AG04450 (cell line): ENCODE data around the gene SLC22A3. TPM values are rescaled to one million over a fixed set of nuclear protein-coding genes. Genes with fewer than 3 reads are reported as not detected.

Experiments used
- CTCF ChIA-PET: fragments of 300-600, 350-600 bp; formaldehyde crosslinking; extraction: SDS; loops from one replicate; lab custom pipeline; 2022; ENCODE audit warnings: antibody characterized with exemption, inconsistent platforms; lab: Charles Lee
- POLR2A ChIA-PET: fragments of 350-600 bp; formaldehyde crosslinking; extraction: SDS; loops from one replicate; lab custom pipeline; 2021; ENCODE audit warnings: antibody characterized with exemption, inconsistent platforms; lab: Yijun Ruan, JAX
- DNase-seq: peaks from one replicate; pipeline ENCODE4 v3.0.0-alpha.2; 2011; ENCODE audit warnings: low read depth, low spot score
- H3K27ac ChIP-seq: one replicate; pipeline ENCODE4 v1.5.1; 2012; ENCODE audit warnings: low read depth, low read length, control low read depth
- H3K27me3 ChIP-seq: one replicate; pipeline ENCODE4 v1.6.0; 2012; ENCODE audit warnings: low read length; ENCODE audit not compliant: control insufficient read depth, insufficient read depth
- H3K4me3 ChIP-seq: 2 replicates; pipeline ENCODE4 v1.5.1; 2011; ENCODE audit warnings: mild to moderate bottlenecking, low read depth, low read length, control low read depth
- H3K9me3 ChIP-seq: 2 replicates; pipeline ENCODE4 v1.5.1; 2012; ENCODE audit warnings: low read length; ENCODE audit not compliant: control insufficient read depth, insufficient read depth
- polyA plus RNA-seq: library from polyadenylated mRNA; depleted of rRNA; stranded (reverse); fragments of >200 nt; gene quantifications from 2 replicates; pipeline ENCODE4 v1.2.3, GENCODE V29; 2011
- TF ChIP-seq, protein P1 (sequence below): IDR thresholded peaks from 2 replicates; pipeline ENCODE4 v1.5.1; 2011; ENCODE audit warnings: low read depth, low read length, control low read depth, inconsistent platforms

The SLC22A3 gene
- polyA plus RNA-seq, 1 experiment = 0.07 TPM

DNA sequence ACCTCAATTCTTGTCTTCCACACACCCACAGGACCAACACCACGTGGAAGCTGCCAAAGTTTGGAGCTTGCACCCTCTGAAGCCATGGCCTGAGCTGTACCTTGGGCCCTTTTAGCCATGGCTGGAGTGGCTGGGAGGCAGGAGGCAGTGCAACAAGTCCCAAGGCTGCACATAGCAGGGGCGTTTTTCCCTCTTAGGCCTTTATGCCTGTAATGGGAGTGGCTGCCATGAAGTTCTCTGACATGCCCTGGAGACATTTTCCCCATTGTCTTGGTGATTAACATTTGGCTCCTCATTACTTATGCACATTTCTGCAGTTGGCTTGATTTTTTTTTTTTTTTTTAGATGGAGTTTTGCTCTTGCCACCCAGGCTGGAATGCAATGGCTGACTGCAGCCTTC is 44.4 kb upstream of the SLC22A3 start:
- no peak for DNase-seq
- POLR2A ChIA-PET = no interaction called here
- TF ChIP-seq, protein P1, sequence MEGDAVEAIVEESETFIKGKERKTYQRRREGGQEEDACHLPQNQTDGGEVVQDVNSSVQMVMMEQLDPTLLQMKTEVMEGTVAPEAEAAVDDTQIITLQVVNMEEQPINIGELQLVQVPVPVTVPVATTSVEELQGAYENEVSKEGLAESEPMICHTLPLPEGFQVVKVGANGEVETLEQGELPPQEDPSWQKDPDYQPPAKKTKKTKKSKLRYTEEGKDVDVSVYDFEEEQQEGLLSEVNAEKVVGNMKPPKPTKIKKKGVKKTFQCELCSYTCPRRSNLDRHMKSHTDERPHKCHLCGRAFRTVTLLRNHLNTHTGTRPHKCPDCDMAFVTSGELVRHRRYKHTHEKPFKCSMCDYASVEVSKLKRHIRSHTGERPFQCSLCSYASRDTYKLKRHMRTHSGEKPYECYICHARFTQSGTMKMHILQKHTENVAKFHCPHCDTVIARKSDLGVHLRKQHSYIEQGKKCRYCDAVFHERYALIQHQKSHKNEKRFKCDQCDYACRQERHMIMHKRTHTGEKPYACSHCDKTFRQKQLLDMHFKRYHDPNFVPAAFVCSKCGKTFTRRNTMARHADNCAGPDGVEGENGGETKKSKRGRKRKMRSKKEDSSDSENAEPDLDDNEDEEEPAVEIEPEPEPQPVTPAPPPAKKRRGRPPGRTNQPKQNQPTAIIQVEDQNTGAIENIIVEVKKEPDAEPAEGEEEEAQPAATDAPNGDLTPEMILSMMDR = no peak
- H3K9me3 ChIP-seq = peaks cover 10% of the 10 kb centered on the region; the same call in 1 of the 2 replicates
- H3K27ac ChIP-seq = no peak overlapping the region
- CTCF ChIA-PET = no interaction called here
- H3K27me3 ChIP-seq = no peaks in the 10 kb centered on the region
- H3K4me3 ChIP-seq = no peak overlapping the region

DNA sequence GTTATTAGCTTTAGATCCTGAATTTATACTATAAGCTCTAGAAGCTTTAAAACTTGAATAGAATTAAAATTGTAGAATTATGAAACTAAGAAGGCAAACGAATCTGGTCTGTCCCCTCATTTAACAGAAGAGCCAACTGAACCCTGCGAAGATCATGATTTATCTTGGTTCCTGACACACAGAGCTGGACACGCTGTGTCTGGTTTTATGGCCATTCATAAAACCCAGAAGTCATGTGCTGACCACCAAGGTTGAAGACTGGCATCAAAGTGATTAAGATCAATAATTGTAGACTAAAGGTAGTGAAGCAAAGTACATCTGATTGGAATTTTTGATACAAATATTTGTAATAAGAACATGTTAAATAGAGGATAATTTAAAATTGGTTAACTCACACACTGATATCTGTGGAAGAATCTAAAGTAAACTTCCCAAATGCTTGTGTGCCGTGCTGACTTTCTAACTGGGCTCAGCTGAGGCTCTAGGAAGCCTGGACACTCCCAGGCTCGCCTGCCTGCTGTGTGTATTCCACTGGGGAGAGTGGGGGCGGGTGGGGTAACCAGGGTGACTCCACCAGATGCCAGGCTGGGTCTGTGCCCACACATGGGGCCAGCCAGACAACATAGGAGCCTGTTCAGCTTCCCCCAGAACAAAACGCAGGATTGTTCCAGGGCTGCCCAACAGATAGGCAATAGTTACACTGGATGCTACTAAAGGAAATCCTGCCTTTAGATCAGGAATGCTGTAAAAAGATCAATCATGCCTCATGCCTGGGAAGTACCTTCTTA is 42.1 kb upstream of the SLC22A3 start:
- H3K9me3 ChIP-seq = peaks cover 4% of the 10 kb centered on the region
- H3K27ac ChIP-seq = no peak overlapping the region
- no peak for DNase-seq
- POLR2A ChIA-PET = no interaction called here
- no peaks in the 10 kb centered on the region for H3K27me3 ChIP-seq
- no peak overlapping the region for H3K4me3 ChIP-seq
- TF ChIP-seq, protein P1 = no peak
- CTCF ChIA-PET = no interaction called here

DNA sequence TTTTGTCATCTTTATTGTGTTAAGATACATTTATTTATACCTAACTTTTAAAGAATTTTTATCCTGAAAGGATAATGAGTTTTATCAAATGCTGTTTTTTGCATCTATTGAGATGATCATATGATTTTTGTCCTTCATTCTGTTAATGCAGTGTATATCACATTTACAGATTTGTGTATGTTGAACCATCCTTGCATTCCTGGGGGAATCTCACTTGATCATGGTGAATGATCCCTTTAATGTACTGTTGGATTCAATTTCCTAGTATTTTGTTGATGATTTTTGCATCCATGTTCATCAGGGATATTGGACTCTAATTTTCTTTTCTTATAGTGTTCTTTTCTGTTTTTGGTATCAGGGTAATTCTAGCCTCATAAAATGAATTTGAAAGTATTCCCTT is 38.5 kb upstream of the SLC22A3 start:
- Histone ChIP-seq H3K9me3 (peaks cover 9% of the 10 kb centered on the region), H3K4me3 (no peak overlapping the region), H3K27me3 (no peaks in the 10 kb centered on the region), H3K27ac (no peak overlapping the region)
- TF ChIP-seq, protein P1 = no peak
- ChIA-PET CTCF (no interaction called here), POLR2A (no interaction called here)
- no peak for DNase-seq

DNA sequence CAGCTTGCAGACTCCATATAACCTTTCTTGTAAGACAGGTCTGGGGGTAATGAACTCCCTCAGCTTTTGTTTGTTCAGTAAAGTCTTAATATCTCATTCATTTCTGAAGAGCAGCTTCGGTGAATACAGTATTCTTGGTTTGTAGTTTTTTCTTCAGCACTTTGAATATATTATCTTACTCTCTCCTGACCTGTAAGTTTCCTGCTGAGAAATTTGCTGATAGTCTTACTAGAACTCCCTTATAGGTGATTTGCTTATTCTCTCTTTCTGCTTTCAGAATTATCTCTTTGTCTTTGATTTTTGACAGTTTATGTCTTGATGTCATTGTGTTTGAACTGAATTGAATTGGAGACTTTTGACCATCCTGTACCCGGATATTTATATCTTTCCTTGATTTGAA is 35.3 kb upstream of the SLC22A3 start:
- no peak for DNase-seq
- POLR2A ChIA-PET = no interaction called here
- CTCF ChIA-PET = no interaction called here
- peaks cover 9% of the 10 kb centered on the region for H3K9me3 ChIP-seq
- TF ChIP-seq, protein P1 = no peak
- no peaks in the 10 kb centered on the region for H3K27me3 ChIP-seq
- H3K27ac ChIP-seq = no peak overlapping the region
- H3K4me3 ChIP-seq = no peak overlapping the region

DNA sequence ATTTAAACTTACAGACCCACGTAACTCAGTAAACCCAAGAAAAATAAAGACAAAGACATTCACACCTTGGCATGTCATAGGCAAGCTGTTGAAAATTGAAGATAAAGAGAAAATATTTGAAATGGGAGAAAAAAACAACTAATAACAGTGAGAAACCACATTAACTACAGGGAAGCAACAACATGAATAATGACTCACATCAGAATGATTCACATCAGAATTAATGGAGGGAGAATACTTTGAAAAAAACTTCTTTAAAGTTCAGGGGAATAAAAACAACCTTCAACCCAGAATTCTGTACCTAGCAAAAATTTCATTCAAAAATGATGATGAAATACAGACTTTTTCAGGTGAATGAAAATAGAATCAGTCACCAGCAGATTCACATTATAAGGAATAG is 32.9 kb upstream of the SLC22A3 start:
- CTCF ChIA-PET = no interaction called here
- no peak for DNase-seq
- TF ChIP-seq, protein P1 = no peak

More for the DNA sequence above, 32.9 kb upstream of the SLC22A3 start:
- H3K27ac ChIP-seq = no peak overlapping the region
- peaks cover 9% of the 10 kb centered on the region for H3K9me3 ChIP-seq
- no peaks in the 10 kb centered on the region for H3K27me3 ChIP-seq
- H3K4me3 ChIP-seq = no peak overlapping the region
- POLR2A ChIA-PET = no interaction called here
